Epidermal melanocyte (primary cell): ENCODE measurements around the gene CDH4.

Source experiments
- DNase-seq: peaks from one replicate; pipeline ENCODE4 v3.0.0; 2011; ENCODE audit warnings: low spot score; ENCODE audit not compliant: insufficient read length

Gene CDH4

GRCh38 chr20:61599061-61599531 is 347.0 kb downstream of the CDH4 start:
- no peak for DNase-seq

DNA sequence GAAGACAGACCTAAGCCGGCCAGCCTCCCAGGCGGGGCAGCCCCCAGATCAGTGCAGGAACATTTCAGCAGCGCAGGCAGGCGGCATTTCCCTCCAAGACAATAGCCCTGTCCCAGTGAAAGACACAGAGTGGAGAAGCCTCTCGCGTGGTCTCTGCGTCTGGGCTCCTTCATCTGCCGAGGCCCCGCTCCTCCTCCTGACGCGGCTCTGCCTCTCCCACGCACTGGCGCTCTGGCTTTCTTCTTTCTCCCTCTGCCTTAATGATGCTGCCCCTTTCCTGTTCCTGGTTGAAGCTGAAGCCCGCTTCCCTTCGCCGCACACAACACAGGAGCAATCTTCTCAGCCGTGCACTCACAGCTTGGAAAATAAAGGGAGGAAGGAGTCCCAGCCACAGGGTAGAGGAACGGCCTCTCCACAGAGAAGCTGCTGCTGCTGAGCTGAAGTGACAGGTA is 347.5 kb downstream of the CDH4 start:
- DNase-seq = no peak

DNA sequence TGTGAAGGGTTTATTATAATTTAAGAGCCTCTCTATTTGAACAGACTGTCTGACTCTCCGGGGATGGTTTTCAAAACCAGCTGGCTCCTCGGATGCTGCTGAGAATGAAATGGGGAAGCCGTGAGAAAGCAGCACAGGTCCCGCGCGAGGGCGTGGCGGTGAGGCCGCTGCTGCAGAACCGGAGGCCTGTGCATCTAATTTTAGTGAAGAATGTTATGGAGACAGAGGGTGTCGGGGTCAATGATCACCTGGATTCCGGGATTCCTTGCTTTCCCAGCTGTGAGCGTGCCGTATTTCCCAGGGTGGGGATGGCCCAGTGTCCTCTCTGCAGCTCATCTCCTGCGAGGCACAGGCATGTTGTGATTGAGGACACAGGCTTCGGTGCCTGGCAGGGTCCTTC is 348.0 kb downstream of the CDH4 start:
- DNase-seq = no peak

GRCh38 chr20:61601361-61601760 is 349.3 kb downstream of the CDH4 start:
- DNase-seq = no peak

GRCh38 chr20:61601853-61602252 is 349.8 kb downstream of the CDH4 start:
- no peak for DNase-seq

- DNase-seq = no peak
Measured at GRCh38 chr20:61603715-61604114, 351.7 kb downstream of the CDH4 start.

GRCh38 chr20:61604549-61604948 is 352.5 kb downstream of the CDH4 start:
- no peak for DNase-seq

GRCh38 chr20:61605283-61605682 is 353.2 kb downstream of the CDH4 start:
- no peak for DNase-seq

GRCh38 chr20:61605862-61606557 is 353.9 kb downstream of the CDH4 start:
- DNase-seq = no peak

GRCh38 chr20:61608275-61609085 is 356.4 kb downstream of the CDH4 start:
- DNase-seq = no peak

DNA sequence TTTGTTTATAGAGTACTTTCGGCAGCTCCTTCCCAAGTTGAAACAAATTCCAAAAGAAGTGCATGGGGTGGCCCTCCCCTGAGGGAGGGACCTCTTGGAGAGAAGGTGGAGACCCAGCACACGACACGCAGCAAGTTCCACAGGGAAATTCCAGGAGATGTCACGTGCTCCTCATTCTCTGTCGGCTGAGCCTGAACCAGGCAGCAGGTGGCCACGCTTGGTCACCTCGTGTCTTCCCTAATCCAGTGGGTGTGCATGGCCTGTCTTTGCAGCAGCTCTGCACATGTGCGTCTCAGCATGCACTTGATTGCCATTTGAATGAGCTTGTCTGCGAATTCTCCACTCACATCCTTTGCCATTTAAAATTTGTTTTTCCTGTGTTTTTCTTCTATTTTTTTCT is 357.4 kb downstream of the CDH4 start:
- no peak for DNase-seq

- no peak for DNase-seq
Measured at GRCh38 chr20:61611401-61612180, 359.5 kb downstream of the CDH4 start.

DNA sequence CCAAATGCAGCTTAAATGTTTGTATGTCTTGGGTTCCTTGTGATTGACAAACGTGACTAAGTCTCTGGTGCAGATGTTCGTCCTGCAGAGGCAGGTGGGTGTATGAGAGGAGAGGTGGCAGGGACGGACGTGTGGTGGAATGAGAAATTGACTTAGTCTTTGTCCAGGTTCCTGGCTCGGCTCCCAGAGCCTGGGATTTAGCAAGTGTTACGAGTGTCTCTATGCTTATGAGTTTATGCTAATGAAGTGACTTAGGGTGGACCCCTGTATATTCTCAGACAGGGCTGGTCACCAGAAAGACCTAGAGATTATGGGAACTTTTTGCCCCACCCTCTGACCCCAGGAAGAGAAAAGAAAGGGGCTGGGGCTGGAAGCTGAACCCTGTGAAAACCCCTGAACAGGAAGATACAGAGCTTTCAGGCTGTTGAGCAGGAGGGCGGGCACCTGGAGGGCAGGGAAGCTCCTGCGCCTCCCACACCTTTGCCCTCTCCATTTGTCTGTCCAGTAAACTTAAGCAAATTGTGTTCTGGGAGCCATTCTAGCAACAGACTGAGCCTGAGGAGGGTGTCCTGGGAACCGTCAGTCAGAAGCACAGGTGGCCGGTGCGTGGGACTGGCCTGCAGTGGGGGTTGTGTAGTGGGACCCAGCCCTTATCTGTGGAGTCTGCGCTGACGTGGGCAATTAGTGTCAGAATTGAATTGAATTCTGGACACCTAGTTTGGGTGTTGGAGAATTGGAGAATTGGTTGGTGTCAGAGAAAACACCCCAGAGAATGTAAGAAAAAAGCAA is 362.1 kb downstream of the CDH4 start:
- DNase-seq = no peak

DNA sequence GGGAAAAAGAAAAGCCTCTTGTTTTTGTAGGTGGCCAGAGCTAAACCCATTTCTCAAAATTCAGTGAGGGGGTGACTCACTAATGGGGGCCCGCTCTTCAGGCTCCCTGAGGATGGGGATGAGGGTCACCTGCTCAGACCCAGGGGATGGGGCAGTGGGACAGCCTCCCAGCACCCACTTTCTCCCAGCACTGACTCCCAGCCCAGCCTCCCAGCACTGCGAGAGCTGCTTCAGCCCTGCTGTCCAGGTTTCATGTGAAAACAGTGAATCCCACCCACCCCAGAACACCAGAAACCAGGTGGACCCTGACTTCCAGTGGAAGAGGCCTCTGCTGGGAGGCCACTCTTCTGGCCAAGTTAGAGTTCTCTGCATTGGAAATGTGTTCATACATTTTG is 362.6 kb downstream of the CDH4 start:
- no peak for DNase-seq

GRCh38 chr20:61615806-61616205 is 363.7 kb downstream of the CDH4 start:
- no peak for DNase-seq

DNA sequence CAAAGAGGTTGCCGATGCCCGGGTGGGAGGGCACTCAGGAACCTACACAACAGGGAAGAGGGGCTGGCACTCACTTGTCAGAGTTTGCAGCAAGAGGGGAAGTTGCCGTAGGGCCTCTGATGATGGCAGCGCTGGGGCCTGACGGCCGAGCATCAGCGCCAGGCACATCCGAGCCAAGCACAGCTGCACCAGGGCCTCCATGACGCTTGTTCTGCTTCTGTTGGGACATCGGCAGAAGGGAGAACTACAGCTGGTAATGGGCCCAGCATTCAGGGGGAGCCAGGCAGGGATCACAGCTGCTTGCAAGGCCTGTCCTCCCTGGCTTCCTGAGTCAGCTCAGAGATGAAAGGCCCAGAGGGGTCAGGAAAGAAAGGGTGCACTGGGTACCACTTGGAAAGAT is 367.7 kb downstream of the CDH4 start:
- no peak for DNase-seq

GRCh38 chr20:61620174-61620573 is 368.1 kb downstream of the CDH4 start:
- DNase-seq = no peak

GRCh38 chr20:61621035-61621730 is 369.1 kb downstream of the CDH4 start:
- DNase-seq = no peak

- no peak for DNase-seq
Measured at GRCh38 chr20:61621852-61622251, 369.8 kb downstream of the CDH4 start.

- DNase-seq = no peak
Measured at GRCh38 chr20:61623451-61623850, 371.4 kb downstream of the CDH4 start.

GRCh38 chr20:61625246-61625645 is 373.2 kb downstream of the CDH4 start:
- DNase-seq = no peak
